Lung (tissue), 12 donors: Measurements from ENCODE around the gene FCGR1A. TPM values are rescaled to one million over a fixed set of nuclear protein-coding genes. Genes with fewer than 3 reads are reported as not detected.
"Not testable (repeated sequence)": the region's sequence is repeated elsewhere in the genome, so short reads cannot be mapped to it uniquely, and the experiment has no call there.

Source experiments
- ATAC-seq: fragments of 200-7000 bp; cut with Tn5 transposase; one replicate; pipeline ENCODE4 v1.9.1; 2020; ENCODE audit warnings: moderate number of reproducible peaks; ENCODE audit not compliant: insufficient read depth, low FRiP score
- DNase-seq, 3 donors: peaks; one replicate each; pipeline ENCODE4 v3.0.0-alpha.2; 2013 to 2017
- H3K27ac ChIP-seq, 2 donors: one replicate each; pipeline ENCODE4 v1.5.1; 2013; ENCODE audit warnings: mild to moderate bottlenecking in 2 of 2, moderate library complexity in 2 of 2, control low read depth in 1 of 2, inconsistent platforms in 1 of 2, low read depth in 1 of 2, low read length in 1 of 2
- H3K27me3 ChIP-seq, 3 donors: one replicate each; pipeline ENCODE4 v1.5.1; 2013; ENCODE audit warnings: low read length in 2 of 3; ENCODE audit not compliant: control insufficient read depth in 3 of 3, insufficient read depth in 3 of 3
- H3K36me3 ChIP-seq, 4 donors: one replicate each; pipeline ENCODE4 v1.5.1; 2013; ENCODE audit warnings: low read length in 4 of 4, mild to moderate bottlenecking in 1 of 4, moderate library complexity in 1 of 4; ENCODE audit not compliant: control insufficient read depth in 4 of 4, insufficient read depth in 4 of 4
- H3K4me1 ChIP-seq, 5 donors: one replicate each; pipeline ENCODE4 v1.5.1; 2013; ENCODE audit warnings: low read length in 5 of 5, mild to moderate bottlenecking in 2 of 5, moderate library complexity in 1 of 5; ENCODE audit not compliant: control insufficient read depth in 5 of 5, insufficient read depth in 5 of 5
- H3K4me3 ChIP-seq: one replicate; pipeline ENCODE4 v1.5.1; 2013; ENCODE audit warnings: mild to moderate bottlenecking, control low read depth, moderate library complexity
- H3K9ac ChIP-seq, 2 donors: one replicate each; pipeline ENCODE4 v1.5.1; 2013; ENCODE audit warnings: low read length in 2 of 2, control low read depth in 1 of 2; ENCODE audit not compliant: insufficient read depth in 1 of 2
- H3K9me3 ChIP-seq, 4 donors: one replicate each; pipeline ENCODE4 v1.5.1; 2013; ENCODE audit warnings: low read length in 3 of 4, mild to moderate bottlenecking in 1 of 4, moderate library complexity in 1 of 4; ENCODE audit not compliant: control insufficient read depth in 4 of 4, insufficient read depth in 3 of 4
- WGBS, 2 donors: extraction: QIAGEN DNeasy Blood & Tissue Kit; methylation state at CpG; one replicate each; pipeline ENCODE4 v1.1.7; 2013; 5-methylcytosine and 5-hydroxymethylcytosine counted together
- polyA plus RNA-seq, 2 donors: library from polyadenylated mRNA; stranded (reverse); fragments of 200-250 nt; gene quantifications; one replicate each; pipeline ENCODE4 v1.2.1, GENCODE V29; 2013
- total RNA-seq, 2 donors: library from RNA; depleted of rRNA in 1 of 2; stranded (reverse); fragments of >200 nt in 1 of 2; gene quantifications; one replicate each; pipeline ENCODE4 v1.2.1, GENCODE V29; 2014 to 2021
- TF ChIP-seq, protein P1 (sequence below): IDR thresholded peaks from 2 replicates; pipeline ENCODE4 v1.5.1; 2012; ENCODE audit warnings: mild to moderate bottlenecking; ENCODE audit errors: control extremely low read depth, extremely low read depth
- donor health status: control.
- donor health status: control.
- donor health status: Bipolar disorder and iron deficiency.
- donor health status: healthy.
- donor health status: DM: yes; HTN: yes; CAD: no.

The FCGR1A gene
- total and polyA plus RNA-seq, 4 donors = 11.5 to 94.4 (median 51.9) TPM

- H3K36me3 ChIP-seq, H3K4me1 ChIP-seq, H3K27ac ChIP-seq, H3K27me3 ChIP-seq, H3K4me3 ChIP-seq, ATAC-seq, H3K9me3 ChIP-seq, H3K9ac ChIP-seq, DNase-seq: not testable (repeated sequence)
- WGBS, 2 donors = no CpG with 5 or more reads among the region's 2 CpGs
Measured at GRCh38 chr1:149783289-149783688, 795 bp downstream of the FCGR1A start.

DNA sequence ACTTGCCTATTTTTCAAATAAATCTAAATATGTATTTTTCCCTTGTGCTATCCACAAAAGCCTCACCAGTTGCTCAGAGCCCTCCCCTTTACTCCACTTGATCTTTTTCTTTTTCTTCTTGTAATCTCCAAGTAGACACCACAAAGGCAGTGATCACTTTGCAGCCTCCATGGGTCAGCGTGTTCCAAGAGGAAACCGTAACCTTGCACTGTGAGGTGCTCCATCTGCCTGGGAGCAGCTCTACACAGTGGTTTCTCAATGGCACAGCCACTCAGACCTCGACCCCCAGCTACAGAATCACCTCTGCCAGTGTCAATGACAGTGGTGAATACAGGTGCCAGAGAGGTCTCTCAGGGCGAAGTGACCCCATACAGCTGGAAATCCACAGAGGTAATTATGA, 1.4 kb downstream of the FCGR1A start:
- H3K4me3 ChIP-seq, DNase-seq, H3K9me3 ChIP-seq, H3K27ac ChIP-seq, H3K27me3 ChIP-seq, H3K9ac ChIP-seq, H3K36me3 ChIP-seq, ATAC-seq, H3K4me1 ChIP-seq: not testable (repeated sequence)
- WGBS, 2 donors = 23 to 69% methylated on average over 2 to 4 of the region's 4 CpGs

DNA sequence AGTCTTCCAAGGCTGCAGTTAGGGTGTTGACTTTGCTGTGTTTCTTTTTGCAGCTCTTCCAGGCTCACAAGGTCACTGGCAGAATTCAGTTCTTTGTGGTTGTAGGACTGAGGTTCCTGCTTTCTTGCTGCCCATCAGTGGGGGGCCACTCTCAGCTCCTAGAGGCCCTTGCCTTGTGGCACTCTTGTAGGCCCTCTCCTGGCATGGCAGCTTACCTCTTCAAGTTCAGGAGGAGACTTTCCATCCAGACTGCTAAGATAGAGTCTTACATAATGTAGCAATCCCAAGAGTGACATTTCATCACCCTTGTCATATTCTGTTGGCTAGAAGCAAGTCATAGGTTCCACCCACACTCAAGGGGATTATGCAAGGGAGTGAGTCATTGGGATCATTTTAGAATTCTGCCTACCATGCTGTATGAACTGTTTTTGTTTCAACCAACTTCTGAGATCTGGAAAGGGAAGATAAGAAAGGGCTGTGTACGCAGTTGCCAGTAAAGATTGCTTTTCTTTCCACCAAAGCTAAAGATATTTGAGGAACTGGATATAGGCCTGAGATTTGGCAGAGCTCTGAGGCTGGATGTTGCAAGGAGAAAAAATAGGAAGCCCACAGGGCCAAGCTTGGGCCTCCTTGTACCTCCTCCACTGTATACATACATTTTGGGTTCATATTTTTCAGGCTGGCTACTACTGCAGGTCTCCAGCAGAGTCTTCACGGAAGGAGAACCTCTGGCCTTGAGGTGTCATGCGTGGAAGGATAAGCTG, 5.4 kb downstream of the FCGR1A start:
- ATAC-seq = peak; percentile 58
- not testable (repeated sequence) for H3K4me3 ChIP-seq, H3K27me3 ChIP-seq, H3K27ac ChIP-seq, H3K9ac ChIP-seq, H3K4me1 ChIP-seq, H3K9me3 ChIP-seq, H3K36me3 ChIP-seq, DNase-seq
- 69 to 73% methylated on average over 2 to 3 of the region's 3 CpGs for WGBS, 2 donors

DNA sequence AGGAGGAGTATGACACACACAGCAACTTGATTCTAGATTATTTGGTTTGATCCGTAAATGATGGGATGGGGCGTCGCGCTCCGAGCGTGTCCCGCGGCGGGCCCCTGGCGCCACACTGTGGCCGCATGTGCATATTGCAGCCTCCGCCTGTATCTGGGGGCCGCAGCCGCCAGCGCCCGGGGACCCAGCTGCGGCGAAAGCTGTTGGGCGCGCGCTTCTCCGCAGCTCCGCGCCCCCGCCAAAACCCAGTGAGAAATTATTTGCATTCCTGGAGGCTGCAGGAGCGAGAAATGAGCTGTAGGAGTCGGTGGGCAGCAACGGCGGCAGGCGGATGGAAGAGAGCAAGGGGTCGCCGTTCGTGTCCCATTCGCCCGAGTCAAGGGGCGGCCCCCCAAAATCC, 10.0 kb downstream of the FCGR1A start:
- not testable (repeated sequence) for H3K36me3 ChIP-seq
- WGBS, 2 donors = 0 to 1% methylated on average over 22 to 26 of the region's 36 CpGs
- peak; percentile 92 for ATAC-seq

More for the DNA sequence above, 10.0 kb downstream of the FCGR1A start:
- TF ChIP-seq, protein P1, sequence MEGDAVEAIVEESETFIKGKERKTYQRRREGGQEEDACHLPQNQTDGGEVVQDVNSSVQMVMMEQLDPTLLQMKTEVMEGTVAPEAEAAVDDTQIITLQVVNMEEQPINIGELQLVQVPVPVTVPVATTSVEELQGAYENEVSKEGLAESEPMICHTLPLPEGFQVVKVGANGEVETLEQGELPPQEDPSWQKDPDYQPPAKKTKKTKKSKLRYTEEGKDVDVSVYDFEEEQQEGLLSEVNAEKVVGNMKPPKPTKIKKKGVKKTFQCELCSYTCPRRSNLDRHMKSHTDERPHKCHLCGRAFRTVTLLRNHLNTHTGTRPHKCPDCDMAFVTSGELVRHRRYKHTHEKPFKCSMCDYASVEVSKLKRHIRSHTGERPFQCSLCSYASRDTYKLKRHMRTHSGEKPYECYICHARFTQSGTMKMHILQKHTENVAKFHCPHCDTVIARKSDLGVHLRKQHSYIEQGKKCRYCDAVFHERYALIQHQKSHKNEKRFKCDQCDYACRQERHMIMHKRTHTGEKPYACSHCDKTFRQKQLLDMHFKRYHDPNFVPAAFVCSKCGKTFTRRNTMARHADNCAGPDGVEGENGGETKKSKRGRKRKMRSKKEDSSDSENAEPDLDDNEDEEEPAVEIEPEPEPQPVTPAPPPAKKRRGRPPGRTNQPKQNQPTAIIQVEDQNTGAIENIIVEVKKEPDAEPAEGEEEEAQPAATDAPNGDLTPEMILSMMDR = peak; percentile 13
- H3K4me3 ChIP-seq = peak overlapping the region; percentile 39
- peak; percentile 63 to 73 (median 68) for DNase-seq
- H3K9me3 ChIP-seq, H3K9ac ChIP-seq, H3K4me1 ChIP-seq, H3K27me3 ChIP-seq: not testable (repeated sequence)
- peak overlapping the region; percentile 66 to 77 for H3K27ac ChIP-seq
